Lower leg skin (tissue), 4 donors: ENCODE results near the gene RASSF3. TPM values are rescaled to one million over a fixed set of nuclear protein-coding genes. Genes with fewer than 3 reads are reported as not detected.

Source experiments
- DNase-seq, 2 donors: peaks; one replicate each; pipeline ENCODE4 v3.0.0-alpha.2; 2019; ENCODE audit warnings: low spot score in 2 of 2
- H3K4me3 ChIP-seq: fragments of 200-600 bp; sonication (generic); 2 replicates; pipeline ENCODE4 v1.5.1; 2017; ENCODE audit warnings: mild to moderate bottlenecking, low read depth; ENCODE audit not compliant: poor library complexity, severe bottlenecking
- POLR2A ChIP-seq, 2 donors: fragments of 450-650 bp; IDR thresholded peaks; one replicate each; pipeline ENCODE4 v1.6.1; 2016 to 2017; ENCODE audit warnings: antibody characterized with exemption in 2 of 2, mild to moderate bottlenecking in 1 of 2, moderate library complexity in 1 of 2
- WGBS, 2 donors: methylation state at CpG; one replicate each; pipeline ENCODE4 v1.1.5; 2018; 5-methylcytosine and 5-hydroxymethylcytosine counted together
- intact Hi-C: fragments of 100-400 bp; cut with DNase I; formaldehyde crosslinking; loops from one replicate; pipeline ENCODE4 v1.15.0; 2023; ENCODE audit warnings: low total_unique reads
- total RNA-seq, 4 donors: library from RNA; depleted of rRNA; stranded (reverse); fragments of >200 nt; gene quantifications; one replicate each; pipeline ENCODE4 v1.1.0, GENCODE V29; 2016
- TF ChIP-seq, protein P1 (sequence below), 3 donors: fragments of 450-650 bp; IDR thresholded peaks; one replicate each; pipeline ENCODE4 v1.5.1; 2016; ENCODE audit warnings: antibody characterized with exemption in 3 of 3, mild to moderate bottlenecking in 3 of 3, moderate library complexity in 2 of 3

Gene RASSF3
- total RNA-seq, 4 donors from 2014 or later = 5.2 to 13.5 (median 7.8) TPM

DNA sequence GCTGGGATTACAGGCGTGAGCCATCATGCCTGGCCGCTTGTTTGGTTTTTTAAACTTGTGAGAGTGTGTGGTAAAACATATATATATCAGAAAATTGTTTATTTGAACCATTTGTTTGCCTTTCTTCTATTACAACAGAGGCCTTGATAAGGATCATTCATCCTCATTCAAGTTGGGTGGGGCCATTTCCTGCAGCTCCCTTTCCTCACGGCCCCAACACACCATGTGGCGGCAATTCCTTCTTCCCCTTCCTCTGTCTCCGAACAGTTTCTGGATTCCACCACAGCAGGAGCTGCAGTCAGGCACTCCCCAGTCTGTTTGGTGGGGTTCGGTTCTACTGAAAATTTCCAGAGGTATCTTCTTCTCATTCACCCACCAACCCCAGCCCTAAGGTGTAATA is 42.0 kb upstream of the RASSF3 start:
- no peak for TF ChIP-seq POLR2A (IDR thresholded peaks at IDR 0.05)
- TF ChIP-seq, protein P1, sequence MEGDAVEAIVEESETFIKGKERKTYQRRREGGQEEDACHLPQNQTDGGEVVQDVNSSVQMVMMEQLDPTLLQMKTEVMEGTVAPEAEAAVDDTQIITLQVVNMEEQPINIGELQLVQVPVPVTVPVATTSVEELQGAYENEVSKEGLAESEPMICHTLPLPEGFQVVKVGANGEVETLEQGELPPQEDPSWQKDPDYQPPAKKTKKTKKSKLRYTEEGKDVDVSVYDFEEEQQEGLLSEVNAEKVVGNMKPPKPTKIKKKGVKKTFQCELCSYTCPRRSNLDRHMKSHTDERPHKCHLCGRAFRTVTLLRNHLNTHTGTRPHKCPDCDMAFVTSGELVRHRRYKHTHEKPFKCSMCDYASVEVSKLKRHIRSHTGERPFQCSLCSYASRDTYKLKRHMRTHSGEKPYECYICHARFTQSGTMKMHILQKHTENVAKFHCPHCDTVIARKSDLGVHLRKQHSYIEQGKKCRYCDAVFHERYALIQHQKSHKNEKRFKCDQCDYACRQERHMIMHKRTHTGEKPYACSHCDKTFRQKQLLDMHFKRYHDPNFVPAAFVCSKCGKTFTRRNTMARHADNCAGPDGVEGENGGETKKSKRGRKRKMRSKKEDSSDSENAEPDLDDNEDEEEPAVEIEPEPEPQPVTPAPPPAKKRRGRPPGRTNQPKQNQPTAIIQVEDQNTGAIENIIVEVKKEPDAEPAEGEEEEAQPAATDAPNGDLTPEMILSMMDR (IDR thresholded peaks at IDR 0.05) = no peak
- intact Hi-C loops = no loop called here
- no peak for DNase-seq
- no peak overlapping the region for H3K4me3 ChIP-seq
- 74 to 81% methylated on average over 6 of the region's 6 CpGs for WGBS, 2 donors

DNA sequence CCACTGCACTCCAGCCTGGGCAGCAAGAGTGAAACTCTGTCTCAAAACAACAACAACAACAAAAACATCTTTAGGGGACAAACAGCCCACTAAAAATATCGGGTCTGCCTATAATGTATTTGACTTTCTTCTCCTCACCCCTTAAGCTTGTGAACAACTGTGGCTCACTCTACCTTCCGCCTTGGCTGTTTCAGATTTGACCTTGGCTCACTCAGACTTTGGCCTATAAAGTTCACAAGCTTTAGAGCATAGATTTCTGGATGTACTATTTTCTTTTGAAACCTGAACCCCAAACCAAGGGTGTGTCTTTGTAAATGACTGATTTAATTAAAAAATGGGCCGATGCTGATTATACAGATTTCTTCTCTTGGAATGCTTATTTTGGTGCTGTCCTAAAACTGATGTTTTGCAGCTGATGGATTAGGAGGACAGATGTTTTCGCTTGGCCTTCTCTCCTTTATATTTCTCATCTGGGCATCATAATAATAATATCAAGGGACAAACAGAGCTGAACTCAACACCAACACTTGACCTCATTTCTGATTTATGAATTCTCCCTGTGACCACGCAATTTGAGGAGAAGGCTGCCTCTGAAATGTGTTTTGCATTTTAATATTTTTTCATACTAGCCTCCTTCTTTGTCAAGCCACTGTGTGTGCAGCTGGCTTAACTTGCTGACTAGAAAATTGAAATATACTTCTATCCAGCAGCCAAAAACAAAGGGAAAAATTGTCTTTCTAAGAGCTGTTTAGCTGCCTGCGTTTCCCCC is 40.2 kb upstream of the RASSF3 start:
- no peak for DNase-seq
- WGBS, 2 donors = 59 to 67% methylated on average over 6 of the region's 6 CpGs

DNA sequence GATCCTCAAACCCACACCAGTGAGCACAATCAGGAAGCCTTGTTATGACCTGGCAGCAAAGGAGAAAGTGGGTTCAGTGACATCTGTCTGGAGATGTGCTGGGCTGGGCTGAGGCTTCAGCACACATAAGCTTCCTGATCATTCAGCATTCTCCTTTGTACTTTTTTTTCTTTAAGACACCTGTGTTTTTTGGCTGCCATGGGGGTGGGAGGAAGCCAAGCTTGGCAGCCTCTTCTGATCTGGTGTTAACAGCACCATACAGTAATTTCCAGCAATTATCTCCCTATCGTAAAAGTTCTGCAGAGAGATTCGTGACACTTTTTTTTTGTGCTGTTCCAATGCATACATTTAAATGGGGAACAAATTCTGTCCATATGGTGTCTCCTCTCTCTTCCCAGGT is 38.9 kb upstream of the RASSF3 start:
- no peak for DNase-seq
- intact Hi-C loops = no loop called here
- TF ChIP-seq, protein P1 (IDR thresholded peaks at IDR 0.05) = no peak
- no peak for TF ChIP-seq POLR2A (IDR thresholded peaks at IDR 0.05)
- 40 to 43% methylated on average over 2 of the region's 2 CpGs for WGBS, 2 donors
- H3K4me3 ChIP-seq = no peak overlapping the region

More for the DNA sequence above, 40.2 kb upstream of the RASSF3 start:
- TF ChIP-seq POLR2A (IDR thresholded peaks at IDR 0.05) = no peak
- TF ChIP-seq, protein P1 (IDR thresholded peaks at IDR 0.05) = no peak
- intact Hi-C loops = no loop called here
- no peak overlapping the region for H3K4me3 ChIP-seq

DNA sequence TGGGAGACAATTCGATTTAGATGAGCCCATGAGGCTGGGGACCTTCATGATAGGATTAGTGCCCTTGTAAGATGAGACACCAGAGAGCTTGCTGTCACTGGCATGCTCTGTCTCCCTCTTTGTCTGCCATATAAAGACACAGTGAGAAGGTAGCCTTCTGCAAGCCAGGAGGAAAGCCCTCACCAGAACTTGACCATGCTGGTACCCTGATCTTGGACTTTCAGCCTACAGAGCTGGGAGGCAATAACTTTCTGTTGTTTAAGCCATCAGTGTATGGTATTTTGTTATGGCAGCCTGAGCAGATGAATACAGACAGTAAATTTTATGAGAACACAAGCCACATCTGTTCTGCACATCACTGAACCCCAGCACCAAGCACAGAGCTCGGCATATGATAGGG is 38.1 kb upstream of the RASSF3 start:
- 95 to 96% methylated on average over 2 of the region's 2 CpGs for WGBS, 2 donors
- H3K4me3 ChIP-seq = no peak overlapping the region
- no peak for DNase-seq
- no peak for TF ChIP-seq POLR2A (IDR thresholded peaks at IDR 0.05)
- TF ChIP-seq, protein P1 (IDR thresholded peaks at IDR 0.05) = no peak
- intact Hi-C loops = no loop called here

DNA sequence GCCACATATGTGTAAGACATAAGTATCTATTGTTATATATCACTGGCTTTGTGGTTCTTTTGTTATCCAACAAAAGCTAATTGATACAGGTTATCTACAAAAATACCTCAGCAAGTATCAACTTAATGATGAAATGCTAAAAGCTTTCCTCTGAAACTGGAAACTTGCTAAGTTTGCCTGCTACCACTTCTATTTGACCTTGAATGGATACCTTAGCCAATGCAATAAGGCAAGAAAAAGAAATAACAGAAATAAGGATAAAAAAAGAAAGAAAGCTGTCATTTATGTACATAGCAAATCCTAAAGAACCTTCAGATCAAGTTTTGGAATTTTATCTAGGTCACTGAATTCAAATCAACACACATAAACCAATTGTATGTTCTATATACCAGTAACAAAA is 35.5 kb upstream of the RASSF3 start:
- no peak for DNase-seq
- no peak overlapping the region for H3K4me3 ChIP-seq
- TF ChIP-seq, protein P1 (IDR thresholded peaks at IDR 0.05) = no peak
- no peak for TF ChIP-seq POLR2A (IDR thresholded peaks at IDR 0.05)
- intact Hi-C loops = no loop called here

DNA sequence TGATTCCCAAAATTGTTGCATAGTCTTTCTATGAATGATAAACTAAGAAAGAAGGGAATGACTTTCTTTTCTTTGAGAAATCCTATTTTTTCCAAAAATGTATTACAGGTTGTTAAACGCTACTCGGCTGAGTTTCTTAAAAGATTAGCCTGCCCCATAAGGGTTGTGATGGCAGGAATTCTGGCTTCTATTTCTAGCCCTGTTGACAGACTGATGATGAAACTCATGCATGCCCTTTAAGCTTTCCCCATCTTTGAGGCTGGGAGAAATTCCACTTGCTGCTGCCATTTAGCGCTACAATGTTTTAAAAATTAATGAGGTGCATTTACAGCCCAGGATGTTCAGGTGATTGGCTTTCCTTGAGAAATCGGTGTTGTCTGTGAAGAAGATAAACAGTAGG is 33.2 kb upstream of the RASSF3 start:
- H3K4me3 ChIP-seq = no peak overlapping the region
- TF ChIP-seq, protein P1 (IDR thresholded peaks at IDR 0.05) = no peak
- no peak for TF ChIP-seq POLR2A (IDR thresholded peaks at IDR 0.05)
- DNase-seq = no peak
- intact Hi-C loops = no loop called here
- WGBS, 2 donors = 89 to 94% methylated on average over 4 of the region's 4 CpGs
